Measurements from ENCODE around the gene APBB1. TPM values are rescaled to one million over a fixed set of nuclear protein-coding genes. Genes with fewer than 3 reads are reported as not detected.
A peak's percentile ranks its signal among the peaks of the same experiment; 100 is the strongest.
"Not testable (repeated sequence)": the region's sequence is repeated elsewhere in the genome, so short reads cannot be mapped to it uniquely, and the experiment has no call there.

APBB1 gene
- total RNA-seq, 1 experiment from 2014 or later = 6.9 TPM

- no peak for DNase-seq (ENCODE audit: extremely low read depth, low read depth)
Measured at GRCh38 chr11:6393989-6394670, 24.8 kb downstream of the APBB1 start.

GRCh38 chr11:6392251-6392650 is 26.6 kb downstream of the APBB1 start:
- DNase-seq (ENCODE audit: extremely low read depth, low read depth) = not testable (repeated sequence)

- DNase-seq (ENCODE audit: extremely low read depth, low read depth) = no peak
Measured at GRCh38 chr11:6391537-6392134, 27.3 kb downstream of the APBB1 start.

GRCh38 chr11:6390718-6391469 is 28.0 kb downstream of the APBB1 start:
- DNase-seq (ENCODE audit: extremely low read depth, low read depth) = no peak

- DNase-seq (ENCODE audit: extremely low read depth, low read depth) = peak; percentile 65
Measured at GRCh38 chr11:6389905-6390717, 28.8 kb downstream of the APBB1 start, which contains the start of gene SMPD1. Gene SMPD1, plus strand, starts transcription at chr11:6390474. Its CDS starts 125 bp downstream, at chr11:6390599.

- no peak for DNase-seq (ENCODE audit: extremely low read depth, low read depth)
Measured at GRCh38 chr11:6388748-6389147, 30.1 kb downstream of the APBB1 start.

- no peak for DNase-seq (ENCODE audit: extremely low read depth, low read depth)
Measured at GRCh38 chr11:6387811-6388599, 30.9 kb downstream of the APBB1 start.

GRCh38 chr11:6385046-6385777 is 33.7 kb downstream of the APBB1 start:
- no peak for DNase-seq (ENCODE audit: extremely low read depth, low read depth)

GRCh38 chr11:6378640-6378989 is 40.3 kb downstream of the APBB1 start:
- DNase-seq (ENCODE audit: extremely low read depth, low read depth) = no peak

GRCh38 chr11:6377902-6378639 is 40.8 kb downstream of the APBB1 start:
- no peak for DNase-seq (ENCODE audit: extremely low read depth, low read depth)

GRCh38 chr11:6371825-6372224 is 47.1 kb downstream of the APBB1 start:
- DNase-seq (ENCODE audit: extremely low read depth, low read depth) = no peak

GRCh38 chr11:6365659-6366058 is 53.2 kb downstream of the APBB1 start:
- DNase-seq (ENCODE audit: extremely low read depth, low read depth) = no peak

GRCh38 chr11:6362873-6363678 is 55.8 kb downstream of the APBB1 start:
- peak; percentile 63 for DNase-seq (ENCODE audit: extremely low read depth, low read depth)

GRCh38 chr11:6362185-6362872 is 56.6 kb downstream of the APBB1 start:
- no peak for DNase-seq (ENCODE audit: extremely low read depth, low read depth)

- DNase-seq (ENCODE audit: extremely low read depth, low read depth) = no peak
Measured at GRCh38 chr11:6360183-6360582, 58.7 kb downstream of the APBB1 start.

- no peak for DNase-seq (ENCODE audit: extremely low read depth, low read depth)
Measured at GRCh38 chr11:6357222-6357621, 61.7 kb downstream of the APBB1 start.

GRCh38 chr11:6356503-6357055 is 62.3 kb downstream of the APBB1 start:
- no peak for DNase-seq (ENCODE audit: extremely low read depth, low read depth)

All from NCI-H460 (cell line).